Thoracic aorta (tissue), 2 donors: Measurements from ENCODE around the gene DENND6B. TPM values are rescaled to one million over a fixed set of nuclear protein-coding genes. Genes with fewer than 3 reads are reported as not detected.

Experiments used
- ATAC-seq: fragments of 150-250 bp; one replicate; pipeline ENCODE4 v1.8.0; 2017; ENCODE audit warnings: low read depth; ENCODE audit not compliant: insufficient number of reproducible peaks, low FRiP score
- DNase-seq: peaks from one replicate; pipeline ENCODE4 v3.0.0-alpha.2; 2020; ENCODE audit warnings: low spot score
- H3K27ac ChIP-seq, 2 donors: fragments of 200-600 bp; sonication (generic); 1 replicate in 1 of 2; 2 replicates in 1 of 2; pipeline ENCODE4 v1.5.1; 2016; ENCODE audit warnings: mild to moderate bottlenecking in 2 of 2, moderate library complexity in 2 of 2
- H3K27me3 ChIP-seq: fragments of 200-600 bp; sonication (generic); replicated peaks from 2 replicates; pipeline ENCODE4 v1.6.0; 2016; ENCODE audit warnings: mild to moderate bottlenecking; ENCODE audit not compliant: insufficient read depth
- H3K36me3 ChIP-seq: fragments of 200-600 bp; sonication (generic); one replicate; pipeline ENCODE4 v1.5.1; 2016
- H3K4me1 ChIP-seq, 2 donors: fragments of 200-600 bp; sonication (generic); 1 replicate in 1 of 2; 2 replicates in 1 of 2; pipeline versions ENCODE4 v1.5.1 to v1.6.0; 2016; ENCODE audit warnings: low read depth in 2 of 2, mild to moderate bottlenecking in 1 of 2; ENCODE audit not compliant: control insufficient read depth in 1 of 2
- H3K4me3 ChIP-seq: fragments of 200-600 bp; sonication (generic); 2 replicates; pipeline ENCODE4 v1.5.1; 2016; ENCODE audit warnings: mild to moderate bottlenecking
- H3K9me3 ChIP-seq: fragments of 200-600 bp; sonication (generic); 2 replicates; pipeline ENCODE4 v1.5.1; 2016
- total RNA-seq, 2 donors: library from RNA; depleted of rRNA; stranded (reverse); fragments of >200 nt; gene quantifications; one replicate each; pipeline versions ENCODE4 v1.1.0 to v1.2.3, GENCODE V29; 2016
- TF ChIP-seq, protein P1 (sequence below): fragments of 200-600 bp; sonication (generic); IDR thresholded peaks from one replicate; pipeline ENCODE4 v1.5.1; 2019; ENCODE audit warnings: antibody characterized with exemption

The DENND6B gene
- total RNA-seq, 2 donors from 2014 or later = 4.2 to 6.0 TPM

DNA sequence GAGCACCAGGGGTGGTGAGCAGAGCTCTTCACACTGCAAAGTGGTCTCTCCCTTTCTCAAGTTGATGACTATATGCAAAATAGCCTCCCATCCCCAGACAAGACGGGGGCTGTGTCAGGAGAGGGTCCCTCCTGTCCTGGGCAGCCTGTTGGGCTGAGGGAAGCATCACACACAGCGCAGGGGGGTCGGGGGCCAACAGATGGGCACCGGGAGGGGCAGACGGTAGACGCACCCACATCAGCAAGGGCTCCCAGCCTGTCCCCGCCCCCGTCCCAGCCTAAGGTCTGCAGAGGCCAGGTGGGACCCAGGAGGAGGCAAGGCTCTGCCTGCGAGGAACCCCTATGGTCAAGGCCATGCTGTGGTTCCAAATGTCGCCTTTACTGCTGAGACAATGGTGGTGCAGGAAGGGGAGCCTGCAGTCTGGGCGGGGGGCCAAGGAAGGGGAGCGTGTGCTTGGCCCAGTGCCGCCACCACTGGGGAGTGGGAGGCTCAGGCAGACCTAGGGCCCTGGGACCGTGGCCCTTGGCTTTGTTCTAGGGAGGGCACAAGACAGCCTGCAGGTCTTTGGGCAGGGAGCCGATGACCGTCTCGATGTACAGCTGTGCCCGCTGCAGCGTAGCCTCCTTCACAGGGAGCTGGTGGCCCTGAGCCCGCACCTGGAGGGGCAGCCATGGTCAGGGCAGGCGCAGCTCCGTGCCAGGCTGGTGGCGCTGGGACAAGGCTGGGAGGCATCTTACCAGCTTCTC lies 15.0 kb downstream of the DENND6B start:
- H3K36me3 ChIP-seq = no peaks in the 10 kb centered on the region
- peaks cover 6 to 21% of the 10 kb centered on the region in 2 donors for H3K4me1 ChIP-seq
- DNase-seq (no peak), ATAC-seq (no peak)
- no peaks in the 10 kb centered on the region for H3K27me3 ChIP-seq
- H3K4me3 ChIP-seq = no peak overlapping the region
- H3K9me3 ChIP-seq = no peaks in the 10 kb centered on the region
- TF ChIP-seq, protein P1, sequence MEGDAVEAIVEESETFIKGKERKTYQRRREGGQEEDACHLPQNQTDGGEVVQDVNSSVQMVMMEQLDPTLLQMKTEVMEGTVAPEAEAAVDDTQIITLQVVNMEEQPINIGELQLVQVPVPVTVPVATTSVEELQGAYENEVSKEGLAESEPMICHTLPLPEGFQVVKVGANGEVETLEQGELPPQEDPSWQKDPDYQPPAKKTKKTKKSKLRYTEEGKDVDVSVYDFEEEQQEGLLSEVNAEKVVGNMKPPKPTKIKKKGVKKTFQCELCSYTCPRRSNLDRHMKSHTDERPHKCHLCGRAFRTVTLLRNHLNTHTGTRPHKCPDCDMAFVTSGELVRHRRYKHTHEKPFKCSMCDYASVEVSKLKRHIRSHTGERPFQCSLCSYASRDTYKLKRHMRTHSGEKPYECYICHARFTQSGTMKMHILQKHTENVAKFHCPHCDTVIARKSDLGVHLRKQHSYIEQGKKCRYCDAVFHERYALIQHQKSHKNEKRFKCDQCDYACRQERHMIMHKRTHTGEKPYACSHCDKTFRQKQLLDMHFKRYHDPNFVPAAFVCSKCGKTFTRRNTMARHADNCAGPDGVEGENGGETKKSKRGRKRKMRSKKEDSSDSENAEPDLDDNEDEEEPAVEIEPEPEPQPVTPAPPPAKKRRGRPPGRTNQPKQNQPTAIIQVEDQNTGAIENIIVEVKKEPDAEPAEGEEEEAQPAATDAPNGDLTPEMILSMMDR = no peak
- no peak overlapping the region for H3K27ac ChIP-seq

DNA sequence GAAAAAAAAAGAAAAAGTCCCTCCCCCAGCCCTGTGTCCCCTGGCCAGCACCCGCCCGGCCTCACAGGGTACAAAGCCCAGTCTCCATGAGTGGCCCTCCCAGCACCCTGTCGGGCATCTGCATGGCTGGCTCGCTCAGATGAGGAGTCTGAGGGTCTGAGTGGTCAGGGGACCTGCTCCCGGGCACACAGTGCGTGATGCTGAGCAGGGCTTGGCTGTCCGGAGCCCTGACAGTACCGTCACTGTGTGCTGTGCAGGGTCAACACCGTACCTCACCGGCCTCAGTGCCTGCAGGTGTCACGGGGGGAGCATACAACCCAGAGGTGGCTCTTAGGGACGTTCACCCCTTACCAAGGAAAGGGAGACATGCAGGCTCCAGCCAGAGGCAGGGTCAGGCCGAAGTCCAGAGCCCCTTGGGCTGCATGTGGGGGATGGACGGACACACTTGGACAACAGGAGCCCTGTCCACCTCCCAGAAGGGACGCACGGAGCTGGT lies 15.8 kb downstream of the DENND6B start:
- DNase-seq = no peak
- Histone ChIP-seq H3K4me1 (peaks cover 6 to 22% of the 10 kb centered on the region in 2 donors), H3K4me3 (no peak overlapping the region), H3K27me3 (no peaks in the 10 kb centered on the region), H3K27ac (no peak overlapping the region), H3K9me3 (no peaks in the 10 kb centered on the region), H3K36me3 (no peaks in the 10 kb centered on the region)
- ATAC-seq = no peak
- TF ChIP-seq, protein P1 = no peak

DNA sequence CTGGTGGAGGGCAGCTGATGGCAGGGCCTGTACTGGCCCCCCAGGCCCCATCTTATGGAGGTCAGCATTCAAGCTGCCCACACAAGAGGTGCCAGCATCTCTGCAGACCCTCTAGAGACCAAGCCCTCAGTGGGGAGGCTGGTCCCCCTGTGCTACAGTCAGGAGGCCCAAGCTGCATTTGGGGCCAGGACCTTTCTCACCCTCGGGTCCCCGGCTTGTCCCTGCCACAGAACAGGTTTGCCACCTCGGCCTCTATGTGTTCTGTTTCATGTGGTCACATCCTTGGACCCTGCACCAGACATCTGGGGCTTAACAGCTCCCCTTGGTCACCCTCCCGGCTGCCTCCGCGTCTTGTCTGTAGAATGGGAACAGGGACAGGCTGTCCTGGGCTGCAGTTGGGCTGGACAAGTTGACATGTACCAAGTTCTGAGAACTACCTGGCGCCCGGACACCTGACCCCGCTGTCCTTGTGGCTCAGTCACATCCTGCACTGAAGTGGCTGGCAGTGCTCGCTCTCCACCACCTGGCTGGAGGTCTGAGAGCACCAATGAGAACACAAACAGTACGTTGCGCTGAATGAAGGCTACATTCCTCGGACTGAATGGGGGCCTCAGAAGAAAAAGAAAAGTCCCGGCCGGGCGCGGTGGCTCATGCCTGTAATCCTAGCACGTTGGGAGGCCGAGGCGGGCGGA lies 16.6 kb downstream of the DENND6B start:
- Histone ChIP-seq H3K36me3 (no peaks in the 10 kb centered on the region), H3K4me1 (peaks cover 10 to 30% of the 10 kb centered on the region in 2 donors), H3K27me3 (no peaks in the 10 kb centered on the region), H3K9me3 (no peaks in the 10 kb centered on the region), H3K4me3 (no peak overlapping the region), H3K27ac (no peak overlapping the region)
- ATAC-seq (no peak), DNase-seq (no peak)
- TF ChIP-seq, protein P1 = no peak

DNA sequence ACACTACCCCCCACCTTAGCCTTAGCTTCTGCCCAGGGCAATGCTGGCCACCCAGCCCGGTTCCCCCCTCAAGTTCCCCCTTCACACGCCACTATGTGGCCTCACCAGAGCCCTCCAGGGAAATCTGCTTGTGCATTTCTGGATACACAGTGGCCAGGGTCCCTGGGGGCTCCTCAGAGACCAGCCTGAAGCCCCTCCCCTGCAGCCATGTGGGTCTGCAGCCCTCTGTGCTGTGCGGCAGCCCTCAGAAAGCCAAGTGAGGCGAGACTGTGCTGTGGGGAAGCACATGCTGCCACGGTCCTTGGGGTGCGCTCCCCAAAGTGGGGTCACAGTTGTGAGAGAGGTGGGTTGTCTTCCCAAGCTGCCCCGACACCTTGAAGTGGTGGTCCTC lies 17.2 kb downstream of the DENND6B start:
- no peaks in the 10 kb centered on the region for H3K36me3 ChIP-seq
- peaks cover 16 to 36% of the 10 kb centered on the region in 2 donors for H3K4me1 ChIP-seq
- H3K27me3 ChIP-seq = no peaks in the 10 kb centered on the region
- no peak overlapping the region for H3K4me3 ChIP-seq
- H3K9me3 ChIP-seq = no peaks in the 10 kb centered on the region
- no peak for ATAC-seq
- TF ChIP-seq, protein P1 = no peak
- no peak for DNase-seq
- H3K27ac ChIP-seq = peak overlapping the region; percentile 69 to 72

DNA sequence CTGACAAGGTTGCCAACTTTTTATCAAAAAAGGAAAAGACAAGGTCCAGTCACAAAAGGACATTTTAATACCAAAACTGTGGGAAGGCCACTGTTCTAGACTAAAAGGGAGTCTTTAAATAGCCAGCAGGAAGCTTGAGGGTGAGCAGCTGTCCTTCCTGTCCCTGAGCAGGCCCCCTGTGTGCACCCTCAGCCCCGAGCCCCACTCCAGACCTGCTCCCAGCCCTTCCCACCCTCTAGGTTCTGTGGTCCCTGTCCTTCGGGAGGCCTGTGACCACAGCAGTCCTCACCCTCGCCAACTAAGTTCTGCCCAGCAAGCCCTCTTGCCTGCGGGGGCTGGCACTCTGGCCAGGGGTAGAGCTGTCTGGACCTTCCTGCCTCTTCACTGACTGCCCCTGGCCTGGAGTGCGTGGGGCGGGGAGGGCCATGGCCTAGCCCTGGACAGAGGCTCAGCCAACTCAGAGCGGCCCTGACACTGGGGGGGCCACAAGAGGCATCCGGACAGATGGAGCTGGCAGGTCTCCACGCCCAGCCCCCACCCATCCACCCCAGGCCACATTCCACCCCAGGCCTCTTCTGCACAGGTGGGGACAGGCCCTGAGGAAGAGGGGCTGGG lies 17.7 kb downstream of the DENND6B start:
- Histone ChIP-seq H3K4me3 (no peak overlapping the region), H3K36me3 (no peaks in the 10 kb centered on the region), H3K9me3 (no peaks in the 10 kb centered on the region), H3K27me3 (no peaks in the 10 kb centered on the region), H3K27ac (peak overlapping the region; percentile 69 to 72), H3K4me1 (peaks cover 21 to 41% of the 10 kb centered on the region in 2 donors)
- ATAC-seq (no peak), DNase-seq (no peak)
- TF ChIP-seq, protein P1 = no peak
